Esophagus muscularis mucosa (tissue), 4 donors: ENCODE data around the gene NUDT14. TPM values are rescaled to one million over a fixed set of nuclear protein-coding genes. Genes with fewer than 3 reads are reported as not detected.
A peak's percentile ranks its signal among the peaks of the same experiment; 100 is the strongest.

Experiments used
- DNase-seq: peaks from one replicate; pipeline ENCODE4 v3.0.0-alpha.2; 2017; ENCODE audit errors: extremely low spot score
- H3K27ac ChIP-seq, 4 donors: fragments of 200-600 bp; sonication (generic); replicated peaks in 1 of 4; 1 replicate in 3 of 4; 2 replicates in 1 of 4; pipeline ENCODE4 v1.5.1; 2016 to 2019; ENCODE audit warnings: mild to moderate bottlenecking in 1 of 4
- H3K27me3 ChIP-seq, 4 donors: fragments of 200-600 bp; sonication (generic); one replicate each; pipeline versions ENCODE4 v1.5.1 to v1.6.0; 2016 to 2019
- H3K36me3 ChIP-seq, 4 donors: fragments of 200-600 bp; sonication (generic); one replicate each; pipeline ENCODE4 v1.5.1; 2016 to 2019
- H3K4me1 ChIP-seq, 4 donors: fragments of 200-600 bp; sonication (generic); one replicate each; pipeline ENCODE4 v1.5.1; 2016 to 2019
- H3K4me3 ChIP-seq, 4 donors: fragments of 200-600 bp; sonication (generic); 1 replicate in 2 of 4; 2 replicates in 2 of 4; pipeline ENCODE4 v1.5.1; 2016 to 2019; ENCODE audit warnings: mild to moderate bottlenecking in 4 of 4, moderate library complexity in 1 of 4
- H3K9me3 ChIP-seq, 4 donors: fragments of 200-600 bp; sonication (generic); 1 replicate in 3 of 4; 2 replicates in 1 of 4; pipeline ENCODE4 v1.5.1; 2016 to 2019
- CTCF ChIP-seq, 3 experiments: fragments of 200-600 bp in 2 of 3; fragments of 450-650 bp in 1 of 3; sonication (generic) in 2 of 3; IDR thresholded peaks; one replicate each; pipeline ENCODE4 v1.5.1; 2017 to 2019; ENCODE audit warnings: antibody characterized with exemption in 3 of 3, mild to moderate bottlenecking in 2 of 3, moderate library complexity in 1 of 3
- EP300 ChIP-seq: sonication (generic); formaldehyde crosslinking; IDR thresholded peaks from one replicate; pipeline ENCODE4 v1.6.1; 2017; ENCODE audit warnings: antibody characterized with exemption
- POLR2A ChIP-seq: fragments of 450-650 bp; IDR thresholded peaks from one replicate; pipeline ENCODE4 v1.6.1; 2017; ENCODE audit warnings: antibody characterized with exemption, moderate library complexity, mild to moderate bottlenecking, low read depth
- POLR2AphosphoS5 ChIP-seq, 2 donors: sonication (generic); formaldehyde crosslinking; IDR thresholded peaks; one replicate each; pipeline ENCODE4 v1.6.1; 2017; ENCODE audit warnings: antibody characterized with exemption in 2 of 2
- WGBS: methylation state at CpG from one replicate; pipeline ENCODE4 v1.1.5; 2018; 5-methylcytosine and 5-hydroxymethylcytosine counted together
- intact Hi-C: fragments of 100-400 bp; cut with DNase I; formaldehyde crosslinking; loops from one replicate; pipeline ENCODE4 v1.15.1; 2023
- total RNA-seq, 4 donors: library from RNA; depleted of rRNA; stranded (reverse); fragments of >200 nt; gene quantifications; one replicate each; pipeline versions ENCODE4 v1.1.0 to v1.2.1, GENCODE V29; 2016

The NUDT14 gene
- total RNA-seq, 4 donors from 2014 or later: 2.1 to 6.2 (median 5.8) TPM

DNA sequence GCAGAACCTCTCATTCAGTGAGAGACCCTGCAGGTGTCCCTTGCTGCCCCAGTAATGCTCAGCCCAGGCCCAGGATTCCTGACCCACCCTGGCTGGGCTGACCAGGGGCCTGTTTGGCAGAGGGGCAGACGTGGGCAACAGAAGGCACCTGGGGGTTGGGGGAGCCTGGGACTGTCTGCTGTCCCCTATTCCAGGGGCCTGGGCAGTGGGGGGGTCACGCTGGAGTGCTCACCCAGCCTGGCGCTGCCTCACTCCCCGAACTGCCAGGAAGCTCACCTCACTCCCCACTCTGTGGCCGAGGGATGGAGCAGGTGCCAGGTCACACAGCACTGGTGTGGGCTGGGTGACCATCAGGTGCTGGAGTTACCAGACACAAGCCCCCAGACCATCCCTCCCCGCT, 22.6 kb upstream of the NUDT14 start:
- H3K27ac ChIP-seq: no peak overlapping the region
- DNase-seq: no peak
- TF ChIP-seq POLR2A (no peak), EP300 (no peak)
- peaks cover 60 to 77% (median 64%) of the 10 kb centered on the region in 4 donors for H3K4me1 ChIP-seq
- H3K27me3 ChIP-seq: peaks cover 0 to 40% (median 16%) of the 10 kb centered on the region in 4 donors
- no peaks in the 10 kb centered on the region for H3K9me3 ChIP-seq
- peaks cover 0 to 4% (median under 1%) of the 10 kb centered on the region in 4 donors for H3K36me3 ChIP-seq
- WGBS: 40% methylated on average over 1 of the region's 6 CpGs
- intact Hi-C loops: loop anchor here (2.0 to 5.0 kb wide), 2 partner anchors 79 to 147 kb away; no protein-coding TSS in a partner anchor
- H3K4me3 ChIP-seq: no peak overlapping the region

- intact Hi-C loops: loop anchor here (2.0 to 5.0 kb wide), 2 partner anchors 79 to 148 kb away; no protein-coding TSS in a partner anchor
- no peak for TF ChIP-seq POLR2AphosphoS5 (IDR thresholded peaks at IDR 0.05)
- TF ChIP-seq EP300: no peak
- TF ChIP-seq CTCF (IDR thresholded peaks at IDR 0.05): peak; percentile 84 to 94 (median 90)
- peaks cover 65 to 83% (median 69%) of the 10 kb centered on the region in 4 donors for H3K4me1 ChIP-seq
Observed at GRCh38 chr14:105203057-105203531, 22.0 kb upstream of the NUDT14 start.

GRCh38 chr14:105201925-105202513, 20.9 kb upstream of the NUDT14 start:
- intact Hi-C loops: loop anchor here (2.0 to 5.0 kb wide), 2 partner anchors 80 to 149 kb away; no protein-coding TSS in a partner anchor
- H3K27me3 ChIP-seq: peaks cover 0 to 57% (median 23%) of the 10 kb centered on the region in 4 donors
- 62% methylated on average over 7 of the region's 20 CpGs for WGBS
- no peak for TF ChIP-seq POLR2AphosphoS5 (IDR thresholded peaks at IDR 0.05)
- TF ChIP-seq CTCF (IDR thresholded peaks at IDR 0.05): no peak
- no peak for TF ChIP-seq POLR2A
- no peak for TF ChIP-seq EP300
- peak overlapping the region in 3 of 4 donors; percentile 3 to 45 (median 29) for H3K27ac ChIP-seq
- H3K4me1 ChIP-seq: peaks cover 68 to 89% (median 72%) of the 10 kb centered on the region in 4 donors
- H3K4me3 ChIP-seq: no peak overlapping the region
- H3K9me3 ChIP-seq: no peaks in the 10 kb centered on the region
- DNase-seq: no peak
- no peaks in the 10 kb centered on the region for H3K36me3 ChIP-seq

More at GRCh38 chr14:105203057-105203531, 22.0 kb upstream of the NUDT14 start:
- WGBS: no CpG with 5 or more reads among the region's 18 CpGs
- no peak for DNase-seq
- no peak overlapping the region for H3K27ac ChIP-seq
- peaks cover 0 to 46% (median 18%) of the 10 kb centered on the region in 4 donors for H3K27me3 ChIP-seq
- no peaks in the 10 kb centered on the region for H3K9me3 ChIP-seq
- no peak overlapping the region for H3K4me3 ChIP-seq
- no peaks in the 10 kb centered on the region for H3K36me3 ChIP-seq

DNA sequence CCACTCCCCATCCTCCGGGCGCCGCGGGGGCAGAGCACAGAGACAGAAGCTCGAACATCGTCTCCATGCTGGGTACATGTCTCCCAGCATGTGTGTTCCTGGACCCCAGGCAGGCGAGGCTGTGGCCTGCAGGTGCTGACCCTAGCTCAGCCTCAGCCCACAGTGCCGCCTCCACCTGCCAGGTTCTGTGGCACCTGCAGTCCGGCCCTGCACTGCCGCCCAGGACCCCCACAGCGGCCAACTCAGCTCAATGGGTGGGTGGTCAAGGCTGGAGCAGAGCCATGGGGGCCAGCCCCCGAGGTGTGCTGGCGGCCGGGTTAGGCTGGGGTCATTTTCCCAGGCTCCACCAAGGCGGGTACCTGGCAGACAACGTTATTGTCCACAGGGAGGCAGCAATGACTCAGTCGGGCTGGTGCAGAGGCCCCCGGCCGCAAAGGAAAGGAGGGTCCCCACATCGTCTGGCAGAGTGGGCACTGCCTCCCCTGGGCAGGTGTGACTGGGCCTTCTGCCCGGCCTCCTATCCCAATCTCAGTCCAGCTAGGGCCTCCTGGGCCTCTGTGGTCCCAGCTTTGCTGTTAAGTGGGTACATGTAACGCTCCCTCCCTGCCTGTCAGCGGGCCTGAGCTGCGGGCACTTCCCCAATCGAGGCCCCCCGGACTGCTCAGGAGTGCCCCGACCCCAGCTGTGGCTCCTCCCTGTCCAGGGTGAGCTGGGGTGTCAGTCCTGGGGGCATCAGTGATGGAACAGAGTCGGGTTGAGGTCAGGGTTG, 20.2 kb upstream of the NUDT14 start:
- Histone ChIP-seq H3K9me3 (no peaks in the 10 kb centered on the region), H3K36me3 (no peaks in the 10 kb centered on the region), H3K4me3 (no peak overlapping the region), H3K27me3 (peaks cover 0 to 64% (median 28%) of the 10 kb centered on the region in 4 donors), H3K27ac (peak overlapping the region in 3 of 4 donors; percentile 3 to 45 (median 29)), H3K4me1 (peaks cover 69 to 96% (median 75%) of the 10 kb centered on the region in 4 donors)
- no peak for TF ChIP-seq POLR2A
- TF ChIP-seq EP300: no peak
- no peak for TF ChIP-seq CTCF (IDR thresholded peaks at IDR 0.05)
- no peak for TF ChIP-seq POLR2AphosphoS5 (IDR thresholded peaks at IDR 0.05)
- no peak for DNase-seq
- 50% methylated on average over 19 of the region's 28 CpGs for WGBS
- intact Hi-C loops: loop anchor here (5.0 kb wide), 1 partner anchor 81 kb away; no protein-coding TSS in a partner anchor

DNA sequence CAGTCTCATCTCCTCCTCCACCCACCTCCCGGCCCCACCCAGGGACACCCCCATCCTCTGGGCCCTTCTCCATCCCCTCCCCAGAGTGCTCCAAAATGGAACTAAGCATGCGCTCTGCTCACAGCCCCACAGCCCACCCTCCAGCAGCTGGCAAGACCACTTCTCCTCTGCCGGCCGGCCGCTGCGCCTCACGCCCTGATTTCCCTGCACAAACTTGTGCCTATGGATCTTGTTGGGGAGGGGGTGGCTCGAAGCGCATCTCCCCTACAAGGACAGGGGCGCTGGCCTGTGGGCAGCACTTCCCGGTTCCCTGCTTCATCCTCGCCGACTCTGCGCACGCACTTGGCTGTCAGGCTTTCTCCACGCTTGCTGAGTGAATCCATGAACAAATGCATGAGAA, 19.5 kb upstream of the NUDT14 start:
- no peak overlapping the region for H3K4me3 ChIP-seq
- H3K9me3 ChIP-seq: no peaks in the 10 kb centered on the region
- WGBS: 82% methylated on average over 16 of the region's 16 CpGs
- intact Hi-C loops: loop anchor here (5.0 kb wide), 1 partner anchor 82 kb away; no protein-coding TSS in a partner anchor
- H3K4me1 ChIP-seq: peaks cover 70 to 97% (median 79%) of the 10 kb centered on the region in 4 donors
- H3K27me3 ChIP-seq: peaks cover 0 to 71% (median 35%) of the 10 kb centered on the region in 4 donors
- no peaks in the 10 kb centered on the region for H3K36me3 ChIP-seq
- no peak overlapping the region for H3K27ac ChIP-seq
- DNase-seq: no peak
- TF ChIP-seq POLR2AphosphoS5 (IDR thresholded peaks at IDR 0.05): no peak
- TF ChIP-seq CTCF (IDR thresholded peaks at IDR 0.05): no peak
- no peak for TF ChIP-seq EP300
- TF ChIP-seq POLR2A: no peak
